Measurements from ENCODE around the gene DES. TPM values are rescaled to one million over a fixed set of nuclear protein-coding genes. Genes with fewer than 3 reads are reported as not detected.

Gene DES
- total RNA-seq, 1 donor from 2014 or later, result 19.8 TPM

DNA sequence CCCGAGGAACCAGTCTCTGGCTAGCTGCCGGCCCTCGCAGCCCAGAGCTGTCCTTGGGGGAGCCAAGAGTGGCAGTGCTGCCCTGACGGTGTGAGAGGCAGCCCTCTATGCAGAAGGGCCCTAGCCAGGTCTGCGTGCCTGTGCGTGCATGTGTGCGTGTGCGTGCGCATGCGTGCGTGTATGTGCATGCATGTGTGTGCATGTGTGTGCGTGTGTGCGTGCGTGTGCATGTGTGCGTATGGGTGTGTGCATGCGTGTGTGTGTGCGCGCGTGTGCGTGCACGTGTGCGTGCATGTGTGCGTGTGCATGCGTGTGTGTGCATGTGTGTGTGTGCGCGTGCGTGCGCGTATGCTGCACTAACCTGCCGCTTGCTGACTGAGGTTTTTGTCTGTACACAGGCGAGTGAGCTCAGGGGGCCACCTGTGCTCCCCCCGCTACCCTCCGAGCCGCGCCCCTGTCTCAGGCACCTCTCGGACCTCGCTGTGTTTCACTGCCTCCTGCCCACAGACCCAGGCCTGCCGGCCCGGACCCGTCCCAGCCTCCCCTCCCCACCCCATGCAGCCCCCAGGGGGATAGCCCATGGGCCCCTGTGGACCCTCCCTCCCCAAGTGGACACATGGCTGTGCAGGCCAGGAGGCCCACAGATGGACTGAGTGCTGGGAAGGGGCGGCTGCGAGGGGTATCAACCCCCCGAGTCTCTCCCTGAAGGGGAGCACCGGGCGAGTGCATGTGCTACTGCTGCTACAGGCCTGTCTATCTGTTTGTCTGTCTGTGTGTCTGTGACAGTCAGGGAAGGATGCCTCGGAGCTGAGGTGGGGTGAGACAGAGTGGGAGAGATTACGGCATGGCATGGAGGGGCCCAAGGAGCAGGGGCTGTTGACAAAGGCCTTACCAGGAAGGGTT lies 47.7 kb downstream of the DES start:
- no peak overlapping the region for H3K4me3 Mint-ChIP-seq (ENCODE audit: unreplicated experiment)
- H3K27me3 Mint-ChIP-seq (ENCODE audit: low read depth), result no peaks in the 10 kb centered on the region
- H3K27ac Mint-ChIP-seq (ENCODE audit: unreplicated experiment), result no peak overlapping the region
- TF ChIP-seq CTCF (IDR thresholded peaks at IDR 0.05), result no peak
- no peaks in the 10 kb centered on the region for H3K9me3 Mint-ChIP-seq (ENCODE audit: low read depth)
- H3K36me3 Mint-ChIP-seq (ENCODE audit: low read depth), result peaks cover 21% of the 10 kb centered on the region
- no peak for DNase-seq (ENCODE audit: low spot score)
- peaks cover 16% of the 10 kb centered on the region for H3K4me1 Mint-ChIP-seq (ENCODE audit: low read depth)

DNA sequence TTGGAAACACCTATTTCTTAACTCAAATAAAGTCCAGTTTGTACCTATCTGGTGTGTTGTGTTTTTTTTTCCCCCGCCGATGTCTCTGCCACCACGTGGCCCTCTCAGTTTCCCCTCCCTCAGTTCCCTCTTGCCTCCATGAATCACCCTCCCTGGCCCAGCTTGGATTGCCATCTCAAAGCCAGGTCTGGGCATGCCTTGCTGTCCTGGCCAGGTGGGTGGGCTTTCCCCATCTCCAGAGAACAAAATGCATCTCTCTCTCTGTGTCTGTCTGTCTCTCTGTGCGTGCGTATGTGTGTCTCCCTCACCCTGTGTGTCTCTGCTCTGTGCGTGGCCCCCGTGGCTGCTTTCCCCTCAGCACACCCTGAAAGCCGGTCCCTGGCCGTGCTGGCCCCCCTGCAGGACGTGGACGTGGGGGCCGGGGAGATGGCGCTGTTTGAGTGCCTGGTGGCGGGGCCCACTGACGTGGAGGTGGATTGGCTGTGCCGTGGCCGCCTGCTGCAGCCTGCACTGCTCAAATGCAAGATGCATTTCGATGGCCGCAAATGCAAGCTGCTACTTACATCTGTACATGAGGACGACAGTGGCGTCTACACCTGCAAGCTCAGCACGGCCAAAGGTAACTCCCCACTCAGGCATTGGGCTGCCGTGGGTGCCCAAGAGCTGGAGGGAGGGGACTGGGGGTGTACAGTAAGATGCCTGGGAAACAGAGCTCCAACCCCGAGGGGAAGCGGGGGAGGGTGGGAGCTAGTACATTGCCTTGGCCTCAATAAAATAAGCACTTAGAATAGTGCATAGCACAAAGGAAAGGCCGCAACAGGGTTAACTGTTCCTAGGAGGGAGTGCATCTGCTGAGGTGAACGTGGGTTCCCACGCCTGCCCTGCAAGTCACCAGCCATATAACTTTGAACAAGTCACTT lies 48.9 kb downstream of the DES start:
- H3K27ac Mint-ChIP-seq (ENCODE audit: unreplicated experiment), result no peak overlapping the region
- no peaks in the 10 kb centered on the region for H3K27me3 Mint-ChIP-seq (ENCODE audit: low read depth)
- peaks cover 26% of the 10 kb centered on the region for H3K36me3 Mint-ChIP-seq (ENCODE audit: low read depth)
- no peak for TF ChIP-seq CTCF (IDR thresholded peaks at IDR 0.05)
- H3K9me3 Mint-ChIP-seq (ENCODE audit: low read depth), result no peaks in the 10 kb centered on the region
- H3K4me1 Mint-ChIP-seq (ENCODE audit: low read depth), result peaks cover 9% of the 10 kb centered on the region
- no peak for DNase-seq (ENCODE audit: low spot score)
- H3K4me3 Mint-ChIP-seq (ENCODE audit: unreplicated experiment), result no peak overlapping the region

- no peaks in the 10 kb centered on the region for H3K9me3 Mint-ChIP-seq (ENCODE audit: low read depth)
- no peak overlapping the region for H3K4me3 Mint-ChIP-seq (ENCODE audit: unreplicated experiment)
- peaks cover 6% of the 10 kb centered on the region for H3K4me1 Mint-ChIP-seq (ENCODE audit: low read depth)
- no peak overlapping the region for H3K27ac Mint-ChIP-seq (ENCODE audit: unreplicated experiment)
- TF ChIP-seq CTCF (IDR thresholded peaks at IDR 0.05), result no peak
- no peaks in the 10 kb centered on the region for H3K27me3 Mint-ChIP-seq (ENCODE audit: low read depth)
- peaks cover 25% of the 10 kb centered on the region for H3K36me3 Mint-ChIP-seq (ENCODE audit: low read depth)
- no peak for DNase-seq (ENCODE audit: low spot score)
Measured at GRCh38 chr2:219467736-219468075, 49.5 kb downstream of the DES start.

DNA sequence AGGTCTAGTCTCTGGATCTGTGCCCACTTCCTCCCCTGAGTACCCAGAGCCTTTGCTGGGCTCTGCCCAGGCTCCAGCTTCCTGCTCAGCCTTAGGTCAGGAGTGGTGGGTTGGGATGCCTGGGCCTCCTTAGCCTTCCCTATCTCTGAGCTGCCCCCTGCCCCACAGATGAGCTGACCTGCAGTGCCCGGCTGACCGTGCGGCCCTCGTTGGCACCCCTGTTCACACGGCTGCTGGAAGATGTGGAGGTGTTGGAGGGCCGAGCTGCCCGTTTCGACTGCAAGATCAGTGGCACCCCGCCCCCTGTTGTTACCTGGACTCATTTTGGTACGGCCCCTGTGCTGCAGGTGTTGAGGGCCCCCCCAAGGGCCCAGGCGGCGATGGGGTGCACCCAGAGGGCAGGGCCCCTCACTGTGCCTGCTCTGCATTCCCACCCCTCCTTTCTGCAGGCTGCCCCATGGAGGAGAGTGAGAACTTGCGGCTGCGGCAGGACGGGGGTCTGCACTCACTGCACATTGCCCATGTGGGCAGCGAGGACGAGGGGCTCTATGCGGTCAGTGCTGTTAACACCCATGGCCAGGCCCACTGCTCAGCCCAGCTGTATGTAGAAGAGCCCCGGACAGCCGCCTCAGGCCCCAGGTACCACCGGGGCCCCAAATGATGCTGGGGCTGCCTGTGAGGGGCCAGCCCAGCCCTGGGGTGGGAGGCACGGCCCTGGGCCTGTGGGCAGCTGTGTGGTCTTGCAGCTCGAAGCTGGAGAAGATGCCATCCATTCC lies 50.4 kb downstream of the DES start:
- no peaks in the 10 kb centered on the region for H3K27me3 Mint-ChIP-seq (ENCODE audit: low read depth)
- no peak overlapping the region for H3K4me3 Mint-ChIP-seq (ENCODE audit: unreplicated experiment)
- H3K9me3 Mint-ChIP-seq (ENCODE audit: low read depth), result no peaks in the 10 kb centered on the region
- no peak for DNase-seq (ENCODE audit: low spot score)
- peaks cover 25% of the 10 kb centered on the region for H3K36me3 Mint-ChIP-seq (ENCODE audit: low read depth)
- TF ChIP-seq CTCF (IDR thresholded peaks at IDR 0.05), result no peak
- H3K27ac Mint-ChIP-seq (ENCODE audit: unreplicated experiment), result no peak overlapping the region
- H3K4me1 Mint-ChIP-seq (ENCODE audit: low read depth), result peaks cover 6% of the 10 kb centered on the region
